Caki2 (cell line): Measurements from ENCODE around the gene HLA-DMA. TPM values are rescaled to one million over a fixed set of nuclear protein-coding genes. Genes with fewer than 3 reads are reported as not detected.
"Not testable (repeated sequence)": the region's sequence is repeated elsewhere in the genome, so short reads cannot be mapped to it uniquely, and the experiment has no call there.

Experiments used
- DNase-seq: peaks from one replicate; pipeline ENCODE4 v3.0.0-alpha.2; 2015; ENCODE audit warnings: low read depth
- in situ Hi-C: cut with HindIII; loops from 2 replicates; pipeline ENCODE4 v1.10.0; 2016; ENCODE audit warnings: low sequenced_read_pairs, low pct_unique_long_range_greater_than_20kb, mixed read lengths
- total RNA-seq: library from RNA; depleted of rRNA; stranded (reverse); fragments of >200 nt; shearing (Covaris generic); gene quantifications from 2 replicates; pipeline ENCODE4 v1.2.3, GENCODE V29; 2014; ENCODE audit warnings: low replicate concordance

HLA-DMA gene
- total RNA-seq, 1 experiment from 2014 or later, result 16.7 TPM

GRCh38 chr6:32964776-32965175, 11.9 kb upstream of the HLA-DMA start:
- DNase-seq, result no peak
- in situ Hi-C loops, result no loop called here

GRCh38 chr6:32963866-32964265, 11.0 kb upstream of the HLA-DMA start:
- in situ Hi-C loops, result no loop called here
- DNase-seq, result no peak

GRCh38 chr6:32962213-32962826, 9.4 kb upstream of the HLA-DMA start:
- in situ Hi-C loops, result no loop called here
- no peak for DNase-seq

- no peak for DNase-seq
- in situ Hi-C loops, result no loop called here
Measured at GRCh38 chr6:32960563-32960962, 7.7 kb upstream of the HLA-DMA start.

- in situ Hi-C loops, result no loop called here
- DNase-seq, result no peak
Measured at GRCh38 chr6:32956176-32956575, 3.3 kb upstream of the HLA-DMA start.

GRCh38 chr6:32954986-32955802, 2.3 kb upstream of the HLA-DMA start:
- in situ Hi-C loops, result no loop called here
- peak; percentile 30 for DNase-seq

- no peak for DNase-seq
- in situ Hi-C loops, result no loop called here
Measured at GRCh38 chr6:32954267-32954666, 1.4 kb upstream of the HLA-DMA start.

GRCh38 chr6:32953775-32954174, 878 bp upstream of the HLA-DMA start:
- in situ Hi-C loops, result no loop called here
- DNase-seq, result no peak

GRCh38 chr6:32950449-32950848, 2.4 kb downstream of the HLA-DMA start:
- DNase-seq, result no peak
- in situ Hi-C loops, result no loop called here

GRCh38 chr6:32950010-32950409, 2.9 kb downstream of the HLA-DMA start:
- in situ Hi-C loops, result no loop called here
- DNase-seq, result no peak

GRCh38 chr6:32949113-32949512, 3.8 kb downstream of the HLA-DMA start:
- DNase-seq, result no peak
- in situ Hi-C loops, result no loop called here

GRCh38 chr6:32947552-32948465, 5.1 kb downstream of the HLA-DMA start:
- in situ Hi-C loops, result no loop called here
- DNase-seq, result peak; percentile 62

- DNase-seq, result no peak
- in situ Hi-C loops, result no loop called here
Measured at GRCh38 chr6:32946893-32947292, 6.0 kb downstream of the HLA-DMA start.

- in situ Hi-C loops, result no loop called here
- DNase-seq, result no peak
Measured at GRCh38 chr6:32945953-32946352, 6.9 kb downstream of the HLA-DMA start.

- in situ Hi-C loops, result no loop called here
Measured at GRCh38 chr6:32945108-32945760, 7.7 kb downstream of the HLA-DMA start.

GRCh38 chr6:32943864-32944649, 8.8 kb downstream of the HLA-DMA start:
- in situ Hi-C loops, result no loop called here
- DNase-seq, result no peak

More at GRCh38 chr6:32945108-32945760, 7.7 kb downstream of the HLA-DMA start:
- no peak for DNase-seq

GRCh38 chr6:32942555-32943123, 10.3 kb downstream of the HLA-DMA start:
- in situ Hi-C loops, result not testable (repeated sequence)

More at GRCh38 chr6:32942555-32943123, 10.3 kb downstream of the HLA-DMA start:
- DNase-seq, result not testable (repeated sequence)
